SIG-M5 treated with dmso at 0.1 percent for 504 hours (cell line): Measurements from ENCODE around the gene BICD1.

ENCODE experiments used
- DNase-seq: peaks from one replicate; lab custom pipeline; 2025; ENCODE audit not compliant: unreplicated experiment; lab: John Stamatoyannopoulos, UW

BICD1 gene

GRCh38 chr12:32398816-32399369, 292.2 kb downstream of the BICD1 start:
- DNase-seq = no peak

- DNase-seq = peak; percentile 78
These were observed 292.9 kb downstream of the BICD1 start, which contains the start of gene FGD4 for GRCh38 chr12:32399370-32400113. Gene FGD4 (plus strand): TSS chr12:32399558.

- no peak for DNase-seq
These were observed 293.5 kb downstream of the BICD1 start for GRCh38 chr12:32400114-32400672.

- DNase-seq = no peak
These were observed 294.2 kb downstream of the BICD1 start for GRCh38 chr12:32400866-32401265.

GRCh38 chr12:32402170-32402569, 295.5 kb downstream of the BICD1 start:
- DNase-seq = no peak

GRCh38 chr12:32402946-32403345, 296.3 kb downstream of the BICD1 start:
- DNase-seq = peak; percentile 79

- no peak for DNase-seq
These were observed 301.1 kb downstream of the BICD1 start for GRCh38 chr12:32407795-32408194.

- no peak for DNase-seq
These were observed 306.8 kb downstream of the BICD1 start for GRCh38 chr12:32413412-32413811.

GRCh38 chr12:32418221-32418620, 311.6 kb downstream of the BICD1 start:
- DNase-seq = no peak

GRCh38 chr12:32418903-32419519, 312.4 kb downstream of the BICD1 start:
- no peak for DNase-seq

GRCh38 chr12:32419520-32419960, 312.9 kb downstream of the BICD1 start:
- DNase-seq = no peak

GRCh38 chr12:32420356-32420755, 313.7 kb downstream of the BICD1 start:
- DNase-seq = no peak

GRCh38 chr12:32423559-32423958, 316.9 kb downstream of the BICD1 start:
- no peak for DNase-seq

- DNase-seq = no peak
These were observed 324.4 kb downstream of the BICD1 start for GRCh38 chr12:32431025-32431424.
